IPS-20b (cell line): Measurements from ENCODE around the gene ADCY4.

Source experiments
- H3K27ac ChIP-seq: one replicate; pipeline ENCODE4 v1.5.1; 2013; ENCODE audit warnings: low read length
- H3K27me3 ChIP-seq: 2 replicates; pipeline ENCODE4 v1.6.1; 2013; ENCODE audit warnings: mild to moderate bottlenecking, low read length, inconsistent platforms; ENCODE audit not compliant: insufficient read depth
- H3K36me3 ChIP-seq: 2 replicates; pipeline ENCODE4 v1.6.1; 2013; ENCODE audit warnings: low read depth, mild to moderate bottlenecking, inconsistent platforms, low read length, moderate library complexity; ENCODE audit not compliant: insufficient read depth
- H3K4me1 ChIP-seq: 2 replicates; pipeline ENCODE4 v1.6.1; 2013; ENCODE audit warnings: mild to moderate bottlenecking, control low read depth, inconsistent platforms, low read length, moderate library complexity; ENCODE audit not compliant: insufficient read depth
- H3K4me3 ChIP-seq: 2 replicates; pipeline ENCODE4 v1.5.1; 2013; ENCODE audit warnings: mild to moderate bottlenecking, low read length, inconsistent platforms
- H3K9ac ChIP-seq: 2 replicates; pipeline ENCODE4 v1.6.1; 2013; ENCODE audit warnings: low read depth, mild to moderate bottlenecking, inconsistent platforms, low read length, moderate library complexity
- H3K9me3 ChIP-seq: 2 replicates; pipeline ENCODE4 v1.6.1; 2013; ENCODE audit warnings: mild to moderate bottlenecking, low read depth, low read length, inconsistent platforms; ENCODE audit not compliant: insufficient read depth

Gene ADCY4

DNA sequence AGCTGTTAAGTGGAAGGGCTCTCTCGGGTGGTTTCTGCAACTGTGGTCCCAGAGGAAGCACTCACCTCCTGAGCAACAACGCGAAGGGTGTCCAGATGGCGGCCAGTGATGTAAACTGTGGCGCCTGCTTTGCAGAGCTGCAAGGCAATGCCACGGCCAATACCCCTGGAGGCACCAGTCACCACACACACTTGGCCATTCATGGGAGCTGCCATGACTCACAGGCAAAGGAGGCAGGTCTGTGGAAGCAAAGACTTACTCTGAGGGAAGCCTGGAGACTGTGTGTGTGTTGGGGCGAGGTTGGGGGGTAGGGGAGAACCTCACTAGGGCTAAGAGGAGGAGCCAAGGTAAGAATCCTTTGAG, 36.0 kb downstream of the ADCY4 start:
- H3K27ac ChIP-seq = no peak overlapping the region
- H3K4me1 ChIP-seq = 0 out of 2 replicates have a peak, but pooled peaks cover 3% of the 10 kb centered on the region
- H3K4me3 ChIP-seq = peak overlapping the region; percentile 91

GRCh38 chr14:24297190-24297964, 37.5 kb downstream of the ADCY4 start:
- Histone ChIP-seq H3K4me1 (0 out of 2 replicates have a peak, but pooled peaks cover 3% of the 10 kb centered on the region), H3K36me3 (peaks cover 33% of the 10 kb centered on the region), H3K9me3 (no peaks in the 10 kb centered on the region), H3K4me3 (no peak overlapping the region), H3K27me3 (no peaks in the 10 kb centered on the region), H3K27ac (no peak overlapping the region), H3K9ac (no peak overlapping the region)

More for the DNA sequence above, 36.0 kb downstream of the ADCY4 start:
- no peaks in the 10 kb centered on the region for H3K9me3 ChIP-seq
- no peaks in the 10 kb centered on the region for H3K27me3 ChIP-seq
- H3K9ac ChIP-seq = peak overlapping the region; percentile 78
- H3K36me3 ChIP-seq = peaks cover 42% of the 10 kb centered on the region

- Histone ChIP-seq H3K4me1 (0 out of 2 replicates have a peak, but pooled peaks cover 3% of the 10 kb centered on the region), H3K4me3 (no peak overlapping the region), H3K27ac (no peak overlapping the region), H3K36me3 (peaks cover 32% of the 10 kb centered on the region), H3K27me3 (no peaks in the 10 kb centered on the region), H3K9ac (no peak overlapping the region), H3K9me3 (no peaks in the 10 kb centered on the region)
Observed at GRCh38 chr14:24296341-24297157, 38.3 kb downstream of the ADCY4 start.

- Histone ChIP-seq H3K4me3 (no peak overlapping the region), H3K4me1 (no peaks in the 10 kb centered on the region), H3K9ac (no peak overlapping the region), H3K9me3 (no peaks in the 10 kb centered on the region), H3K36me3 (peaks cover 31% of the 10 kb centered on the region), H3K27me3 (no peaks in the 10 kb centered on the region), H3K27ac (no peak overlapping the region)
Observed at GRCh38 chr14:24293525-24293924, 41.3 kb downstream of the ADCY4 start.

DNA sequence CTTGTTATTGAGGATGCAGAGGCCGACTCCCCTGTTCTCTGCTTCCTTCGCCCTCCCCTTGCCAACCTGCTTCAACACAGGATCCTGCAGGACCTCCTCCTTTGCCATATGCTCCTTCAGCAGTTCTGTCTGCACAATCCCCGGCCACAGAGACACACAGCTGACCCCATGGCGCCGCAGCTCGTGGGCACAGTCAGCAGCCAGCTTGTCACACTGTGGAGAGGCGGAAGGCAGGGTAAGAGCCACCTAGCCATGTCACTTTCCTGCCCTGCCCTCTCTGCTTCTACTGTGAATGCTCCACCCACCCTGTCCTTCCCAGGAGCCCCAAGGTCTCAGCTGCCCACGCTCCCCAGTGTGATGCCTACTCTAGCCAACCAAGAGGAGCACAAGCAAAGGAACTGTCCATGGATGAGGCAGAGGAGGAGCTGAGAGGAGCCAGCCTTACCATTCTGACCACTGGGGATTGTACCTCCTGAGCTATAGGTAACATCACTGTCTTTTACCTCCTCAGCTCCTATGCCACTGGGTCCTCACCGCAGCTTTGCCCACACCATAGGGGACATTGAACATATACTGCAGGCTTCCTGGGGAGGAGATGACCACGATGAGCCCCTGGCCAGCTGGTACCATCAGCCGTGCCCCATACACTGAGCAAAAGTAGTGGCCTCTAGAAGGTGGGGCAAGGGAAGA, 42.6 kb downstream of the ADCY4 start:
- Histone ChIP-seq H3K27me3 (no peaks in the 10 kb centered on the region), H3K4me1 (no peaks in the 10 kb centered on the region), H3K9me3 (no peaks in the 10 kb centered on the region), H3K27ac (no peak overlapping the region), H3K4me3 (no peak overlapping the region), H3K9ac (no peak overlapping the region), H3K36me3 (peaks cover 31% of the 10 kb centered on the region)

GRCh38 chr14:24291446-24292117, 43.3 kb downstream of the ADCY4 start:
- H3K36me3 ChIP-seq = peaks cover 31% of the 10 kb centered on the region
- no peaks in the 10 kb centered on the region for H3K27me3 ChIP-seq
- H3K9ac ChIP-seq = no peak overlapping the region
- H3K27ac ChIP-seq = no peak overlapping the region
- H3K9me3 ChIP-seq = no peaks in the 10 kb centered on the region
- no peak overlapping the region for H3K4me3 ChIP-seq
- H3K4me1 ChIP-seq = no peaks in the 10 kb centered on the region

- H3K4me3 ChIP-seq = no peak overlapping the region
- no peaks in the 10 kb centered on the region for H3K27me3 ChIP-seq
- H3K4me1 ChIP-seq = no peaks in the 10 kb centered on the region
- peaks cover 24% of the 10 kb centered on the region for H3K36me3 ChIP-seq
- no peak overlapping the region for H3K9ac ChIP-seq
- H3K27ac ChIP-seq = no peak overlapping the region
- H3K9me3 ChIP-seq = no peaks in the 10 kb centered on the region
Observed at GRCh38 chr14:24290746-24291145, 44.1 kb downstream of the ADCY4 start.

DNA sequence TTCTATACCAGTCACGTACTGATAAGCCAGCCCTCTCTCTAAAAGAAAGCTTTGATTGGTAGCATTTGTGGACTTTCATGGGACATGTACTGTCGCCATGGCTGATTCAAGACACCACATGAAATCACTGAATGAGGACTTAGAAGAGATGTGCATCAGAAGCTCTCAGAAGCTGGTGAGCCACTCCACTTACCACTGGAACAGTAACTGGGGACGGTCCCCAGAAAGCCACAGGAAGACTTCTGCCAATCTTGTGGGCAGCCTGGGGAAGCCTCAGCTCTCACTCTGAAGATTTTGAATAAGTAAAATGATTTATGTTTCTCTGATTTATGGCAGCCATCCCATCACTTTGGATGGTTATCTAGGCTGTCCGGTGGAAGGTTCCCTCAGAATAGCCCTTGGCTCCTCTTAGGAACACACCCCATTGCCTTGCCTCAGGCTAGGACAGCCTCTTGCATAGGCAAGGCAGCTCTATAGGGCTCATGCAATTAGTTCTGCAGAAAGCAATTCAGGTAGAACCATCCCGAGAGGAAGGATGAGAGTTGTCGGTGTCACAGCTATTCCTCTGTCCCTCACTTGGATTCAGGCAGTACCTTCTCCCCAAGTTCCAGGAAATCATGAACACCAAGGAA, 45.1 kb downstream of the ADCY4 start:
- no peaks in the 10 kb centered on the region for H3K9me3 ChIP-seq
- no peak overlapping the region for H3K9ac ChIP-seq
- H3K4me3 ChIP-seq = no peak overlapping the region
- no peaks in the 10 kb centered on the region for H3K4me1 ChIP-seq
- H3K27ac ChIP-seq = no peak overlapping the region
- H3K27me3 ChIP-seq = no peaks in the 10 kb centered on the region
- peaks cover 17% of the 10 kb centered on the region for H3K36me3 ChIP-seq

DNA sequence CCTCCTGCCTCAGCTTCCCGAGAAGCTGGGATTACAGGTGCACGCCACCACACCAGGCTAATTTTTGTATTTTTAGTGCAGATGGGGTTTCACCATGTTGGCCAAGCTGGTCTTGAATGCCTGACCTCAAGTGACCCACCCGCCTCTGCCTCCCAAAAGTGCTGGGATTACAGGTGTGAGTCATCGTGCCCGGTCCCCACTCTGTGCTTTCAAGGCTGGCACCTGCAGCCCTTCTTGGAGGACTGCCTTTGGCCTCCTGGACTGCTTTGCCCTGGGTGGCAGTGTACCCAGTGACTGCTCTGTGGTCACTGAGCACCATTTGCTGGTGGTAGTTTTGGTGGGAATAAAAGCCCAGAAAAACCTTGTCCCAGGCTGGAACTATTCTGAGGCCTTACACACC, 47.9 kb downstream of the ADCY4 start:
- H3K27me3 ChIP-seq = no peaks in the 10 kb centered on the region
- H3K4me3 ChIP-seq = no peak overlapping the region
- H3K4me1 ChIP-seq = no peaks in the 10 kb centered on the region
- H3K9ac ChIP-seq = no peak overlapping the region
- no peak overlapping the region for H3K27ac ChIP-seq
- H3K9me3 ChIP-seq = no peaks in the 10 kb centered on the region
- H3K36me3 ChIP-seq = peaks cover 8% of the 10 kb centered on the region

GRCh38 chr14:24285351-24285750, 49.5 kb downstream of the ADCY4 start:
- Histone ChIP-seq H3K9ac (no peak overlapping the region; the same call in 1 of the 2 replicates), H3K27ac (no peak overlapping the region), H3K4me1 (no peaks in the 10 kb centered on the region), H3K9me3 (no peaks in the 10 kb centered on the region), H3K36me3 (no peaks in the 10 kb centered on the region; the same call in 1 of the 2 replicates), H3K4me3 (no peak overlapping the region), H3K27me3 (no peaks in the 10 kb centered on the region)

DNA sequence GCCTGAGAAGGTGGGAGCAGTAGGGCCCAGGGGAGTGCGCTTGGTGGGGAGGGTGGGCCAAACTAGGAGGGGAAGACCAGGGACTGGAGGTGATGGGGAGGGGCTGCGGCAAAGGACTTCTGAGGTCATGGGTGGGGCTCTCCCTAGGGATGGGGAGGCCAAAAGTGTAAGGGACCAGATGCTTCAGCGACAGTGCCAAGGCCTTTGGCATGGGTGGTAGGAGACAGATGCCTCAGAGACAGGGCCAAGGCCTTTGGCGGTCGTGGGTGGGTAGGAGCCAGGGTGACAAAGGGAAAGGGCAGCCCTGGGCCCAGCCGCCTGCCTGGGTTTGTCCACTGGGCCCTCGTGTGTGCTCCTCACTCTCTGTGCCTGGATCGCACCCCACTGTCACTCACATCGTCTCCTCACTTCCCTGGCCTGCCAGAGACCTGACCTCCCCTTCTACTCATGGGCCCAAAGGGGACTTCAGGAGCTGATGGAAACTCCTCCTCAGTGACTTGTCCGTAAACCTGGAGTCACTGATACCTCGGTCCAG, 50.3 kb downstream of the ADCY4 start:
- Histone ChIP-seq H3K9me3 (no peaks in the 10 kb centered on the region), H3K36me3 (no peaks in the 10 kb centered on the region), H3K4me1 (no peaks in the 10 kb centered on the region), H3K27me3 (no peaks in the 10 kb centered on the region), H3K4me3 (no peak overlapping the region), H3K9ac (no peak overlapping the region), H3K27ac (no peak overlapping the region)
